Liver (tissue), 9 donors: Measurements from ENCODE around the gene IGSF8. TPM values are rescaled to one million over a fixed set of nuclear protein-coding genes. Genes with fewer than 3 reads are reported as not detected.

ENCODE experiments used
- DNase-seq: peaks from one replicate; pipeline ENCODE4 v3.0.0-alpha.2; 2017; ENCODE audit warnings: low spot score
- H3K27ac ChIP-seq, 2 donors: one replicate each; pipeline ENCODE4 v1.7.0; 2013; ENCODE audit warnings: inconsistent platforms in 2 of 2, low read length in 2 of 2, control low read depth in 1 of 2, low read depth in 1 of 2, mild to moderate bottlenecking in 1 of 2
- H3K27me3 ChIP-seq, 4 donors: one replicate each; pipeline versions ENCODE4 v1.6.1 to v1.7.0; 2013; ENCODE audit warnings: low read length in 3 of 4, inconsistent platforms in 1 of 4, mild to moderate bottlenecking in 1 of 4, moderate library complexity in 1 of 4; ENCODE audit not compliant: control insufficient read depth in 4 of 4, insufficient read depth in 4 of 4
- H3K36me3 ChIP-seq, 4 donors: one replicate each; pipeline versions ENCODE4 v1.6.1 to v1.7.0; 2013; ENCODE audit warnings: low read length in 3 of 4, mild to moderate bottlenecking in 3 of 4, low read depth in 1 of 4, moderate library complexity in 1 of 4; ENCODE audit not compliant: control insufficient read depth in 4 of 4, insufficient read depth in 3 of 4
- H3K4me1 ChIP-seq, 4 donors: one replicate each; pipeline versions ENCODE4 v1.6.1 to v1.7.0; 2013; ENCODE audit warnings: low read length in 3 of 4, mild to moderate bottlenecking in 3 of 4, moderate library complexity in 1 of 4; ENCODE audit not compliant: control insufficient read depth in 4 of 4, insufficient read depth in 4 of 4
- H3K4me3 ChIP-seq, 3 donors: one replicate each; pipeline versions ENCODE4 v1.6.1 to v1.7.0; 2013; ENCODE audit warnings: low read length in 3 of 3, control low read depth in 1 of 3, low read depth in 1 of 3, mild to moderate bottlenecking in 1 of 3
- H3K9ac ChIP-seq, 2 donors: one replicate each; pipeline ENCODE4 v1.7.0; 2013; ENCODE audit warnings: low read length in 2 of 2, mild to moderate bottlenecking in 2 of 2, moderate library complexity in 2 of 2, control low read depth in 1 of 2, low read depth in 1 of 2
- H3K9me3 ChIP-seq, 4 donors: one replicate each; pipeline versions ENCODE4 v1.6.1 to v1.7.0; 2013; ENCODE audit warnings: low read length in 3 of 4; ENCODE audit not compliant: control insufficient read depth in 4 of 4
- ATF3 ChIP-seq: IDR thresholded peaks from 2 replicates; pipeline ENCODE4 v1.6.1; 2016; ENCODE audit warnings: antibody characterized with exemption
- CTCF ChIP-seq: fragments of 150-350 bp; IDR thresholded peaks from 2 replicates; pipeline ENCODE4 v1.5.1; 2017; ENCODE audit warnings: improper control_type of control experiment, low read depth, low read length; ENCODE audit not compliant: missing input control
- EGR1 ChIP-seq, 2 donors: IDR thresholded peaks; 2 replicates each; pipeline ENCODE4 v1.6.1; 2016 to 2018; ENCODE audit warnings: antibody characterized with exemption in 2 of 2, low read depth in 2 of 2
- FOXA1 ChIP-seq: IDR thresholded peaks from 2 replicates; pipeline ENCODE4 v1.6.1; 2016; ENCODE audit warnings: antibody characterized with exemption
- FOXA2 ChIP-seq: IDR thresholded peaks from 2 replicates; pipeline ENCODE4 v1.6.1; 2016; ENCODE audit warnings: antibody characterized with exemption
- GABPA ChIP-seq, 2 donors: IDR thresholded peaks in 1 of 2; conservative IDR thresholded peaks in 1 of 2; 2 replicates each; pipeline ENCODE4 v1.6.1; 2016; ENCODE audit warnings: antibody characterized with exemption in 2 of 2, mild to moderate bottlenecking in 1 of 2, moderate library complexity in 1 of 2
- HNF4A ChIP-seq, 2 donors: conservative IDR thresholded peaks; 2 replicates each; pipeline ENCODE4 v1.6.1; 2016; ENCODE audit warnings: antibody characterized with exemption in 2 of 2, mild to moderate bottlenecking in 2 of 2
- HNF4G ChIP-seq: IDR thresholded peaks from 2 replicates; pipeline ENCODE4 v1.6.1; 2016; ENCODE audit warnings: antibody characterized with exemption
- JUND ChIP-seq, 2 donors: IDR thresholded peaks; 2 replicates each; pipeline ENCODE4 v1.6.1; 2016; ENCODE audit warnings: antibody characterized with exemption in 2 of 2
- MAX ChIP-seq: IDR thresholded peaks from 2 replicates; pipeline ENCODE4 v1.6.1; 2016; ENCODE audit warnings: antibody characterized with exemption
- NR2F2 ChIP-seq: IDR thresholded peaks from 2 replicates; pipeline ENCODE4 v1.6.1; 2016; ENCODE audit warnings: antibody characterized with exemption
- RAD21 ChIP-seq, 2 donors: IDR thresholded peaks; 2 replicates each; pipeline ENCODE4 v1.6.1; 2016; ENCODE audit warnings: antibody characterized with exemption in 2 of 2, mild to moderate bottlenecking in 2 of 2
- REST ChIP-seq: IDR thresholded peaks from 2 replicates; pipeline ENCODE4 v1.6.1; 2016; ENCODE audit warnings: antibody characterized with exemption, mild to moderate bottlenecking
- RXRA ChIP-seq, 2 donors: IDR thresholded peaks; 2 replicates each; pipeline ENCODE4 v1.6.1; 2017 to 2018; ENCODE audit warnings: antibody characterized with exemption in 2 of 2, mild to moderate bottlenecking in 1 of 2
- SP1 ChIP-seq: IDR thresholded peaks from 2 replicates; pipeline ENCODE4 v1.6.1; 2018; ENCODE audit warnings: antibody characterized with exemption, mild to moderate bottlenecking
- TAF1 ChIP-seq: conservative IDR thresholded peaks from 2 replicates; pipeline ENCODE4 v1.6.1; 2016; ENCODE audit warnings: antibody characterized with exemption, mild to moderate bottlenecking
- YY1 ChIP-seq: IDR thresholded peaks from 2 replicates; pipeline ENCODE4 v1.6.1; 2016; ENCODE audit warnings: antibody characterized with exemption, mild to moderate bottlenecking
- ZBTB33 ChIP-seq: IDR thresholded peaks from 2 replicates; pipeline ENCODE4 v1.6.1; 2016; ENCODE audit warnings: antibody characterized with exemption
- WGBS: extraction: QIAGEN DNeasy Blood & Tissue Kit; methylation state at CpG from one replicate; pipeline ENCODE4 v1.1.7; 2013; 5-methylcytosine and 5-hydroxymethylcytosine counted together
- polyA plus RNA-seq, 2 donors: library from polyadenylated mRNA; stranded (reverse) in 1 of 2; unstranded in 1 of 2; fragments of 200-250 nt in 1 of 2; fragments of >200 nt in 1 of 2; fragmentation: Nextera tagmentation in 1 of 2; extraction: Ambion mirVana in 1 of 2; gene quantifications; one replicate each; pipeline versions ENCODE4 v1.2.1 to v1.2.3, GENCODE V29; 2013 to 2015
- total RNA-seq, 2 donors: library from RNA; depleted of rRNA; stranded (reverse); fragments of >200 nt; gene quantifications; one replicate each; pipeline ENCODE4 v1.2.3, GENCODE V29; 2014
- donor health status: healthy.
- donor health status: healthy.
- donor health status: healthy.
- donor health status: healthy.
- donor health status: healthy.

IGSF8 gene
- total and polyA plus RNA-seq, 4 donors, result 9.8 to 24.3 (median 20.3) TPM

- DNase-seq, result no peak
- Histone ChIP-seq H3K9me3 (no peaks in the 10 kb centered on the region), H3K9ac (no peak overlapping the region), H3K27me3 (no peaks in the 10 kb centered on the region), H3K4me3 (no peak overlapping the region), H3K4me1 (peaks cover 0 to 3% (median 0%) of the 10 kb centered on the region in 4 donors), H3K36me3 (no peaks in the 10 kb centered on the region), H3K27ac (no peak overlapping the region)
- TF ChIP-seq ZBTB33, result no peak
- no peak for TF ChIP-seq FOXA2
- no peak for TF ChIP-seq RAD21 (IDR thresholded peaks at IDR 0.05)
- no peak for TF ChIP-seq EGR1 (IDR thresholded peaks at IDR 0.05; ENCODE audit: low read depth in 2 of 2)
- no peak for TF ChIP-seq REST
- no peak for TF ChIP-seq FOXA1
- TF ChIP-seq YY1, result no peak
- TF ChIP-seq GABPA (IDR thresholded peaks at IDR 0.05 in 1 of 2, conservative IDR thresholded peaks at IDR 0.05 in 1 of 2), result no peak
- TF ChIP-seq CTCF, result no peak
- TF ChIP-seq SP1, result no peak
- no peak for TF ChIP-seq NR2F2
- TF ChIP-seq TAF1, result no peak
- no peak for TF ChIP-seq HNF4G
- TF ChIP-seq RXRA (IDR thresholded peaks at IDR 0.05), result no peak
- no peak for TF ChIP-seq ATF3
- no peak for TF ChIP-seq HNF4A (conservative IDR thresholded peaks at IDR 0.05)
- TF ChIP-seq JUND (IDR thresholded peaks at IDR 0.05), result no peak
- no peak for TF ChIP-seq MAX
- 95% methylated on average over 22 of the region's 22 CpGs for WGBS
Observed at GRCh38 chr1:160136121-160136925, 37.9 kb upstream of the IGSF8 start.
